HL-60 (cell line): ENCODE results near the gene SNX1.

Experiments used
- DNase-seq, 2 experiments: peaks; one replicate each; pipeline ENCODE4 v3.0.0-alpha.2; 2010 to 2020; ENCODE audit warnings: low read depth in 1 of 2, low spot score in 1 of 2
- H3K27ac ChIP-seq: fragments of 250-450 bp; sonication (Bioruptor Pico); replicated peaks from 2 replicates; pipeline ENCODE4 v1.5.1; 2020; ENCODE audit warnings: mild to moderate bottlenecking, moderate library complexity
- H3K27me3 ChIP-seq: fragments of 250-450 bp; sonication (Bioruptor Pico); 2 replicates; pipeline ENCODE4 v1.5.1; 2021; ENCODE audit warnings: mild to moderate bottlenecking, moderate library complexity; ENCODE audit not compliant: insufficient read depth, poor library complexity, severe bottlenecking
- H3K4me3 ChIP-seq: replicated peaks from 2 replicates; pipeline ENCODE4 v1.5.1; 2011; ENCODE audit warnings: mild to moderate bottlenecking, control low read depth, low read length; ENCODE audit not compliant: insufficient read depth
- GABPA ChIP-seq: IDR thresholded peaks from 2 replicates; pipeline ENCODE4 v1.6.1; 2012; ENCODE audit warnings: low read depth
- POLR2AphosphoS5 ChIP-seq: IDR thresholded peaks from 2 replicates; pipeline ENCODE4 v1.6.1; 2012; ENCODE audit warnings: low read depth
- SPI1 ChIP-seq: IDR thresholded peaks from 2 replicates; pipeline ENCODE4 v1.6.1; 2012; ENCODE audit warnings: low read depth, mild to moderate bottlenecking, borderline replicate concordance
- TF ChIP-seq, protein P1 (sequence below): IDR thresholded peaks from one replicate; pipeline ENCODE4 v1.5.1; 2011; ENCODE audit warnings: low read length, control low read depth, inconsistent platforms; ENCODE audit not compliant: insufficient read depth
- TF ChIP-seq, protein P2 (sequence below): IDR thresholded peaks from 2 replicates; pipeline ENCODE4 v1.6.1; 2012; ENCODE audit warnings: low read depth; ENCODE audit not compliant: insufficient replicate concordance

SNX1 gene

DNA sequence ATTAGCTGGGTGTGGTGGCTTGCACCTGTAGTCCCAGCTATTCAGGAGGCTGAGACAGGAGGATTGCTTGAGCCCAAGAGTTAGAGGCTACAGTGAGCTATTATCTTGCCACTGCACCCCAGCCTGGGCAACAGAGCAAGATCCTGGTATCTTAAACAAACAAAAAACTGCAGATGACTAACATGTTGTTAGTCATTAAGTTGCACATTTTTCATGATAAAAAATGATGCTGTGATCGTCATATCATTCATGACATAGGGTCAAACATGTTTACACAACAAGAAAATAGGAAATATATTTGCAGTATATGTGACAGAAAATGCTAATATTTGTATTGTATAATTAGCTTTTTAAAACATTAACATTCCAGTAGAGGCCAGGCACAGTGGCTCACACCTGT, 29.3 kb upstream of the SNX1 start:
- TF ChIP-seq POLR2AphosphoS5 (no peak), SPI1 (no peak), GABPA (no peak)
- TF ChIP-seq, protein P1, sequence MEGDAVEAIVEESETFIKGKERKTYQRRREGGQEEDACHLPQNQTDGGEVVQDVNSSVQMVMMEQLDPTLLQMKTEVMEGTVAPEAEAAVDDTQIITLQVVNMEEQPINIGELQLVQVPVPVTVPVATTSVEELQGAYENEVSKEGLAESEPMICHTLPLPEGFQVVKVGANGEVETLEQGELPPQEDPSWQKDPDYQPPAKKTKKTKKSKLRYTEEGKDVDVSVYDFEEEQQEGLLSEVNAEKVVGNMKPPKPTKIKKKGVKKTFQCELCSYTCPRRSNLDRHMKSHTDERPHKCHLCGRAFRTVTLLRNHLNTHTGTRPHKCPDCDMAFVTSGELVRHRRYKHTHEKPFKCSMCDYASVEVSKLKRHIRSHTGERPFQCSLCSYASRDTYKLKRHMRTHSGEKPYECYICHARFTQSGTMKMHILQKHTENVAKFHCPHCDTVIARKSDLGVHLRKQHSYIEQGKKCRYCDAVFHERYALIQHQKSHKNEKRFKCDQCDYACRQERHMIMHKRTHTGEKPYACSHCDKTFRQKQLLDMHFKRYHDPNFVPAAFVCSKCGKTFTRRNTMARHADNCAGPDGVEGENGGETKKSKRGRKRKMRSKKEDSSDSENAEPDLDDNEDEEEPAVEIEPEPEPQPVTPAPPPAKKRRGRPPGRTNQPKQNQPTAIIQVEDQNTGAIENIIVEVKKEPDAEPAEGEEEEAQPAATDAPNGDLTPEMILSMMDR = no peak
- TF ChIP-seq, protein P2, sequence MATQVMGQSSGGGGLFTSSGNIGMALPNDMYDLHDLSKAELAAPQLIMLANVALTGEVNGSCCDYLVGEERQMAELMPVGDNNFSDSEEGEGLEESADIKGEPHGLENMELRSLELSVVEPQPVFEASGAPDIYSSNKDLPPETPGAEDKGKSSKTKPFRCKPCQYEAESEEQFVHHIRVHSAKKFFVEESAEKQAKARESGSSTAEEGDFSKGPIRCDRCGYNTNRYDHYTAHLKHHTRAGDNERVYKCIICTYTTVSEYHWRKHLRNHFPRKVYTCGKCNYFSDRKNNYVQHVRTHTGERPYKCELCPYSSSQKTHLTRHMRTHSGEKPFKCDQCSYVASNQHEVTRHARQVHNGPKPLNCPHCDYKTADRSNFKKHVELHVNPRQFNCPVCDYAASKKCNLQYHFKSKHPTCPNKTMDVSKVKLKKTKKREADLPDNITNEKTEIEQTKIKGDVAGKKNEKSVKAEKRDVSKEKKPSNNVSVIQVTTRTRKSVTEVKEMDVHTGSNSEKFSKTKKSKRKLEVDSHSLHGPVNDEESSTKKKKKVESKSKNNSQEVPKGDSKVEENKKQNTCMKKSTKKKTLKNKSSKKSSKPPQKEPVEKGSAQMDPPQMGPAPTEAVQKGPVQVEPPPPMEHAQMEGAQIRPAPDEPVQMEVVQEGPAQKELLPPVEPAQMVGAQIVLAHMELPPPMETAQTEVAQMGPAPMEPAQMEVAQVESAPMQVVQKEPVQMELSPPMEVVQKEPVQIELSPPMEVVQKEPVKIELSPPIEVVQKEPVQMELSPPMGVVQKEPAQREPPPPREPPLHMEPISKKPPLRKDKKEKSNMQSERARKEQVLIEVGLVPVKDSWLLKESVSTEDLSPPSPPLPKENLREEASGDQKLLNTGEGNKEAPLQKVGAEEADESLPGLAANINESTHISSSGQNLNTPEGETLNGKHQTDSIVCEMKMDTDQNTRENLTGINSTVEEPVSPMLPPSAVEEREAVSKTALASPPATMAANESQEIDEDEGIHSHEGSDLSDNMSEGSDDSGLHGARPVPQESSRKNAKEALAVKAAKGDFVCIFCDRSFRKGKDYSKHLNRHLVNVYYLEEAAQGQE = no peak
- no peak for DNase-seq
- no peaks in the 10 kb centered on the region for H3K27me3 ChIP-seq
- H3K4me3 ChIP-seq = no peak overlapping the region
- no peak overlapping the region for H3K27ac ChIP-seq

DNA sequence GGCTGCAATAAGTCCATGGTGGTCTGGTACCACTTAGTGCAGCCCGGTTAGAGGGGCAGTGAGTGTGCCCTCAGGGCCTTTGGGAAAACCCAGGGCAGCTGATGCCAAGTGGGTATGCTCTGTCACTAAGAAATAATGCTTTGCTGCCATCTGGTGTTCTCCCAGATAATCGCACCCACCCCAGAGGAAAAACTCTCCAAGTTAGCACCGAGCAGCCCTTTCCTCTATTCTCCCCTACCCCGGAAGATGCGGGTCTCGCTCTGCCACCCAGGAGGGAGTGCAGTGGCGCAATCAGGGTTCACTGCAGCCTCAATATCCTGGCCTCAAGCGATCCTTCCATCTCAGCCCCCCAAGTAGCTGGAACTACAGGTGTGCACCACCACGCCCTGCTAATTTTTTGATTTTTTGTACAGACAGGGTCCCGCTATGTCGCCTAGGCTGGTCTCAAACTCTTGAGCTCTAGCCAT, 28.2 kb upstream of the SNX1 start:
- DNase-seq = peak; percentile 40 to 72
- Histone ChIP-seq H3K4me3 (no peak overlapping the region), H3K27ac (no peak overlapping the region), H3K27me3 (no peaks in the 10 kb centered on the region)
- TF ChIP-seq, protein P2 = no peak
- TF ChIP-seq, protein P1 = peak; percentile 83

DNA sequence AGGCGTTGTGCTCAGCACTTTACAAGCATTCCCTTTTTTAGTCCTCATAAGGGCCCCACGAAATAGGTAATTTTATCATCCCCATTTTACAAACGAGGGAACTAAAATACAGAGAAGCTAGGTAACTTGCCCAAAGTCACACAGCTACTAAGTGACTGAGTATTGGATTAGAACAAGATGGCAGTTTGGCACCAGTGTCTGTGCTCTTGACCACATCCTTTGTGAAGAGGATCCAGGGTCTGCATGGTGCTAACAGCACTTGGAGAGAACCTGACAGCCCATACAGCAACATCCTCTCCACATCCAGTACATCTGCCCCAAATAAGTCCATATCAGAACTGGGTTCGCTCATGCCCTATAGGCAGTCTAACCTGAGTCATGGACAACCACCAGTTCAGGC, 27.6 kb upstream of the SNX1 start:
- TF ChIP-seq GABPA (no peak), SPI1 (no peak)
- TF ChIP-seq, protein P1 = no peak
- TF ChIP-seq, protein P2 = no peak
- no peak for DNase-seq
- H3K4me3 ChIP-seq = no peak overlapping the region

More for the DNA sequence above, 27.6 kb upstream of the SNX1 start:
- H3K27me3 ChIP-seq = no peaks in the 10 kb centered on the region
- H3K27ac ChIP-seq = no peak overlapping the region
